ENCODE results near the gene HPSE2.

GRCh38 chr10:98436704-98437103 is 798.9 kb downstream of the HPSE2 start:
- TF ChIP-seq, protein P1, sequence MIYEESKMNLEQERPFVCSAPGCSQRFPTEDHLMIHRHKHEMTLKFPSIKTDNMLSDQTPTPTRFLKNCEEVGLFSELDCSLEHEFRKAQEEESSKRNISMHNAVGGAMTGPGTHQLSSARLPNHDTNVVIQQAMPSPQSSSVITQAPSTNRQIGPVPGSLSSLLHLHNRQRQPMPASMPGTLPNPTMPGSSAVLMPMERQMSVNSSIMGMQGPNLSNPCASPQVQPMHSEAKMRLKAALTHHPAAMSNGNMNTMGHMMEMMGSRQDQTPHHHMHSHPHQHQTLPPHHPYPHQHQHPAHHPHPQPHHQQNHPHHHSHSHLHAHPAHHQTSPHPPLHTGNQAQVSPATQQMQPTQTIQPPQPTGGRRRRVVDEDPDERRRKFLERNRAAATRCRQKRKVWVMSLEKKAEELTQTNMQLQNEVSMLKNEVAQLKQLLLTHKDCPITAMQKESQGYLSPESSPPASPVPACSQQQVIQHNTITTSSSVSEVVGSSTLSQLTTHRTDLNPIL (CRISPR knock-in tag; IDR thresholded peaks at IDR 0.05; ENCODE audit: low read depth), result no peak
- TF ChIP-seq PATZ1 (CRISPR knock-in tag; IDR thresholded peaks at IDR 0.05; ENCODE audit: borderline replicate concordance), result no peak
- TF ChIP-seq PPARA (CRISPR knock-in tag; IDR thresholded peaks at IDR 0.05; ENCODE audit: borderline replicate concordance), result no peak
- no peak for TF ChIP-seq ZNF8 (CRISPR knock-in tag; IDR thresholded peaks at IDR 0.05)
- TF ChIP-seq ZNF565 (CRISPR knock-in tag; conservative IDR thresholded peaks at IDR 0.05; ENCODE audit: low read depth), result no peak
- no peak for TF ChIP-seq GLIS3 (CRISPR knock-in tag; IDR thresholded peaks at IDR 0.05)
- TF ChIP-seq TOX (CRISPR knock-in tag; IDR thresholded peaks at IDR 0.05; ENCODE audit: borderline replicate concordance), result no peak
- TF ChIP-seq TCF4 (CRISPR knock-in tag; IDR thresholded peaks at IDR 0.05; ENCODE audit: borderline replicate concordance), result no peak
- no peak for TF ChIP-seq RARB (CRISPR knock-in tag; IDR thresholded peaks at IDR 0.05)
- no peak for TF ChIP-seq POU6F1 (CRISPR knock-in tag; IDR thresholded peaks at IDR 0.05; ENCODE audit: borderline replicate concordance, low read depth)
- no peak for TF ChIP-seq ZC3H10 (CRISPR knock-in tag; IDR thresholded peaks at IDR 0.05)
- TF ChIP-seq SNAI2 (CRISPR knock-in tag; IDR thresholded peaks at IDR 0.05), result no peak
- no peak for TF ChIP-seq ZFP3 (CRISPR knock-in tag; IDR thresholded peaks at IDR 0.05)
- no peak for TF ChIP-seq CSDC2 (CRISPR knock-in tag; IDR thresholded peaks at IDR 0.05)
